Thyroid gland (tissue), 4 donors: ENCODE data around the gene IGFBP5. TPM values are rescaled to one million over a fixed set of nuclear protein-coding genes. Genes with fewer than 3 reads are reported as not detected.

Experiments
- DNase-seq, 2 donors: peaks; one replicate each; pipeline ENCODE4 v3.0.0-alpha.2; 2019
- H3K27ac ChIP-seq, 3 donors: fragments of 200-600 bp; sonication (generic); 1 replicate in 2 of 3; 2 replicates in 1 of 3; pipeline ENCODE4 v1.5.1; 2016 to 2019; ENCODE audit warnings: mild to moderate bottlenecking in 1 of 3, moderate library complexity in 1 of 3
- H3K27me3 ChIP-seq: fragments of 200-600 bp; sonication (generic); one replicate; pipeline ENCODE4 v1.5.1; 2019
- H3K36me3 ChIP-seq, 2 donors: fragments of 200-600 bp; sonication (generic); one replicate each; pipeline ENCODE4 v1.5.1; 2016 to 2019
- H3K4me1 ChIP-seq, 2 donors: fragments of 200-600 bp; sonication (generic); one replicate each; pipeline ENCODE4 v1.5.1; 2017 to 2019
- H3K4me3 ChIP-seq, 3 donors: fragments of 200-600 bp; sonication (generic); replicated peaks in 1 of 3; 1 replicate in 2 of 3; 2 replicates in 1 of 3; pipeline ENCODE4 v1.5.1; 2016; ENCODE audit warnings: mild to moderate bottlenecking in 1 of 3
- H3K9me3 ChIP-seq: fragments of 200-600 bp; sonication (generic); one replicate; pipeline ENCODE4 v1.5.1; 2017
- CTCF ChIP-seq, 6 experiments: fragments of 200-600 bp in 3 of 6; fragments of 450-650 bp in 3 of 6; sonication (generic) in 3 of 6; IDR thresholded peaks; one replicate each; pipeline ENCODE4 v1.5.1; 2016 to 2019; ENCODE audit warnings: antibody characterized with exemption in 6 of 6, mild to moderate bottlenecking in 2 of 6, inconsistent platforms in 1 of 6, moderate library complexity in 1 of 6
- POLR2A ChIP-seq, 2 donors: fragments of 450-650 bp; IDR thresholded peaks; one replicate each; pipeline ENCODE4 v1.6.1; 2017; ENCODE audit warnings: antibody characterized with exemption in 2 of 2, mild to moderate bottlenecking in 2 of 2, moderate library complexity in 1 of 2
- WGBS, 2 donors: methylation state at CpG; one replicate each; pipeline ENCODE4 v1.1.5; 2017; 5-methylcytosine and 5-hydroxymethylcytosine counted together
- intact Hi-C: fragments of 100-400 bp; cut with DNase I; formaldehyde crosslinking; loops from one replicate; pipeline ENCODE4 v1.15.1; 2023
- total RNA-seq, 4 donors: library from RNA; depleted of rRNA; stranded (reverse); fragments of >200 nt; gene quantifications; one replicate each; pipeline ENCODE4 v1.2.3, GENCODE V29; 2016

The IGFBP5 gene
- total RNA-seq, 4 donors from 2014 or later, result 704 to 1,519 (median 952) TPM

GRCh38 chr2:216624251-216624650 lies 71.1 kb downstream of the IGFBP5 start:
- H3K4me1 ChIP-seq, result no peaks in the 10 kb centered on the region
- intact Hi-C loops, result no loop called here
- DNase-seq, result no peak
- no peaks in the 10 kb centered on the region for H3K27me3 ChIP-seq
- no peaks in the 10 kb centered on the region for H3K36me3 ChIP-seq
- no peak overlapping the region for H3K27ac ChIP-seq
- H3K4me3 ChIP-seq, result no peak overlapping the region
- H3K9me3 ChIP-seq, result no peaks in the 10 kb centered on the region
- 61 to 75% methylated on average over 2 of the region's 2 CpGs for WGBS, 2 donors
- TF ChIP-seq POLR2A (IDR thresholded peaks at IDR 0.05) (no peak), CTCF (IDR thresholded peaks at IDR 0.05) (no peak)

GRCh38 chr2:216622526-216622925 lies 72.8 kb downstream of the IGFBP5 start:
- 57 to 87% methylated on average over 4 of the region's 4 CpGs for WGBS, 2 donors

More at GRCh38 chr2:216622526-216622925, 72.8 kb downstream of the IGFBP5 start:
- no peak overlapping the region for H3K4me3 ChIP-seq
- DNase-seq, result no peak
- no peaks in the 10 kb centered on the region for H3K27me3 ChIP-seq
- no peak overlapping the region for H3K27ac ChIP-seq
- TF ChIP-seq CTCF (IDR thresholded peaks at IDR 0.05) (no peak), POLR2A (IDR thresholded peaks at IDR 0.05) (no peak)
- no peaks in the 10 kb centered on the region for H3K36me3 ChIP-seq
- H3K9me3 ChIP-seq, result no peaks in the 10 kb centered on the region
- H3K4me1 ChIP-seq, result no peaks in the 10 kb centered on the region
- intact Hi-C loops, result no loop called here

Other genes with a start within 250 kb of the IGFBP5 start
- gene RPL37A, start 196.7 kb downstream of the IGFBP5 start, total RNA-seq, result 1,000 to 10,000 TPM in 1 of 4 donors, 100 to 1,000 TPM in 3; 393 to 1,147 (median 736) TPM
- 10 to 100 TPM; 26.5 to 45.0 (median 40.0) TPM for gene IGFBP2, start 62.1 kb downstream of the IGFBP5 start, total RNA-seq
- gene TNP1, start 164.5 kb upstream of the IGFBP5 start, total RNA-seq, result 10 to 100 TPM in 1 of 4 donors, 1 to 10 TPM in 1, not detected in 2; 7.1 to 79.1 TPM